ENCODE results near the gene ZSCAN10. TPM values are rescaled to one million over a fixed set of nuclear protein-coding genes. Genes with fewer than 3 reads are reported as not detected.

ZSCAN10 gene
- total and polyA plus RNA-seq, 4 donors, result not detected

DNA sequence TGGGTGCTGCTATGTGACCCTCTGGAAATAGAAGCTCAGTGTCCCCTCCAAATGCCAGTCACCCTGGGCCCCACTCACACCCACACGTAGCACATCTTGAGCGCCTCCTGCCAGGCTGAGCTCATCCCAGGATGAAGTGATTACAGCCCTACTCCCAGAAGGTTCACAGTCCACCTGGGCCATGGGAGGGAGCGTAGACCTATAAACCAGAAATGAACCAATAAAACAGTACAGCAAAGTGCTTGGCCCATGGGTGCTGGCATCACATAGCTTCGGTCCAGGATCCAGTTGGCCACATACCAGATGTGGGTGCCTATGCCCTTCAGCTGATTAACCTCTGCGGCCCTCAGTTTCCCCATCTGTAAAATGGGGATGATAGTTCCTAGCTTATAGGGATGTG is 60.2 kb downstream of the ZSCAN10 start:
- no peak overlapping the region for H3K4me3 ChIP-seq (ENCODE audit: low read length in 2 of 2)
- no peak for DNase-seq
- H3K4me1 ChIP-seq (ENCODE audit: control insufficient read depth in 1 of 2, insufficient read depth in 2 of 2, low read length in 2 of 2), result no peaks in the 10 kb centered on the region
- H3K9me3 ChIP-seq (ENCODE audit: control insufficient read depth, low read length), result no peaks in the 10 kb centered on the region
- ATAC-seq (ENCODE audit: low FRiP score), result no peak
- 79 to 84% methylated on average over 5 of the region's 5 CpGs for WGBS, 2 donors
- intact Hi-C loops (cut with DNase I), result no loop called here
- no peak overlapping the region for H3K27ac ChIP-seq (ENCODE audit: low read depth in 1 of 2, low read length in 2 of 2)
- peaks cover 0 to 1% of the 10 kb centered on the region in 2 donors for H3K27me3 ChIP-seq (ENCODE audit: control insufficient read depth in 1 of 2, insufficient read depth in 2 of 2, low read length in 1 of 2)
- H3K36me3 ChIP-seq (ENCODE audit: control insufficient read depth in 1 of 2, insufficient read depth in 2 of 2, low read length in 1 of 2), result no peaks in the 10 kb centered on the region

Other genes starting within 250 kb of the ZSCAN10 start
- gene PRSS22, start 241.1 kb downstream of the ZSCAN10 start, total RNA-seq, result not detected
- gene PRSS22, start 241.1 kb downstream of the ZSCAN10 start, polyA plus RNA-seq, result 1 to 10 TPM in 1 of 2 donors, under 1 TPM in 1; 0.31 to 1.5 TPM
- 10 to 100 TPM; 11.5 to 14.6 TPM for gene FLYWCH2, start 216.1 kb downstream of the ZSCAN10 start, total RNA-seq
- 10 to 100 TPM; 18.8 to 32.6 TPM for gene FLYWCH2, start 216.1 kb downstream of the ZSCAN10 start, polyA plus RNA-seq
- gene FLYWCH1, start 187.4 kb downstream of the ZSCAN10 start, total RNA-seq, result 10 to 100 TPM; 40.6 to 72.4 TPM
- 100 to 1,000 TPM in 1 of 2 donors, 10 to 100 TPM in 1; 24.2 to 103 TPM for gene FLYWCH1, start 187.4 kb downstream of the ZSCAN10 start, polyA plus RNA-seq
- gene KREMEN2, start 135.0 kb downstream of the ZSCAN10 start, total RNA-seq, result not detected
- not detected for gene KREMEN2, start 135.0 kb downstream of the ZSCAN10 start, polyA plus RNA-seq
- gene PAQR4, start 129.9 kb downstream of the ZSCAN10 start, total RNA-seq, result 1 to 10 TPM; 4.0 to 5.7 TPM
- 1 to 10 TPM; 1.5 to 2.6 TPM for gene PAQR4, start 129.9 kb downstream of the ZSCAN10 start, polyA plus RNA-seq
- gene PKMYT1, start 118.8 kb downstream of the ZSCAN10 start, total RNA-seq, result 1 to 10 TPM; 1.5 to 2.4 TPM
- 1 to 10 TPM; 1.1 to 2.4 TPM for gene PKMYT1, start 118.8 kb downstream of the ZSCAN10 start, polyA plus RNA-seq
- gene CLDN9, start 86.4 kb downstream of the ZSCAN10 start, total RNA-seq, result under 1 TPM in 1 of 2 donors, not detected in 1; 0.18 TPM
- under 1 TPM in 1 of 2 donors, not detected in 1; 0.20 TPM for gene CLDN9, start 86.4 kb downstream of the ZSCAN10 start, polyA plus RNA-seq
- not detected for gene CLDN6, start 81.1 kb downstream of the ZSCAN10 start, total RNA-seq
- not detected for gene CLDN6, start 81.1 kb downstream of the ZSCAN10 start, polyA plus RNA-seq
- 100 to 1,000 TPM in 1 of 2 donors, 10 to 100 TPM in 1; 60.4 to 271 TPM for gene TNFRSF12A, start 78.9 kb downstream of the ZSCAN10 start, total RNA-seq
- 100 to 1,000 TPM in 1 of 2 donors, 10 to 100 TPM in 1; 84.9 to 107 TPM for gene TNFRSF12A, start 78.9 kb downstream of the ZSCAN10 start, polyA plus RNA-seq
- gene HCFC1R1, start 75.4 kb downstream of the ZSCAN10 start, total RNA-seq, result 10 to 100 TPM; 88.5 to 99.7 TPM
- gene HCFC1R1, start 75.4 kb downstream of the ZSCAN10 start, polyA plus RNA-seq, result 100 to 1,000 TPM; 299 to 303 TPM
- gene THOC6, start 75.3 kb downstream of the ZSCAN10 start, total RNA-seq, result 10 to 100 TPM; 18.9 to 29.8 TPM
- 10 to 100 TPM; 18.5 to 60.6 TPM for gene THOC6, start 75.3 kb downstream of the ZSCAN10 start, polyA plus RNA-seq
- gene BICDL2, start 62.4 kb downstream of the ZSCAN10 start, total RNA-seq, result under 1 TPM; 0.10 to 0.18 TPM
- 1 to 10 TPM in 1 of 2 donors, under 1 TPM in 1; 0.05 to 3.6 TPM for gene BICDL2, start 62.4 kb downstream of the ZSCAN10 start, polyA plus RNA-seq
- gene MMP25, start 52.7 kb downstream of the ZSCAN10 start, total RNA-seq, result 10 to 100 TPM in 1 of 2 donors, 1 to 10 TPM in 1; 3.2 to 11.4 TPM
- gene MMP25, start 52.7 kb downstream of the ZSCAN10 start, polyA plus RNA-seq, result under 1 TPM; 0.36 to 0.75 TPM
- 10 to 100 TPM; 30.2 to 71.6 TPM for gene IL32, start 33.7 kb downstream of the ZSCAN10 start, total RNA-seq
- 100 to 1,000 TPM in 1 of 2 donors, 10 to 100 TPM in 1; 18.2 to 137 TPM for gene IL32, start 33.7 kb downstream of the ZSCAN10 start, polyA plus RNA-seq
- gene ZNF205, start 13.3 kb upstream of the ZSCAN10 start, total RNA-seq, result 10 to 100 TPM in 1 of 2 donors, 1 to 10 TPM in 1; 7.1 to 10.0 TPM
- 10 to 100 TPM in 1 of 2 donors, 1 to 10 TPM in 1; 8.9 to 36.6 TPM for gene ZNF205, start 13.3 kb upstream of the ZSCAN10 start, polyA plus RNA-seq
- 1 to 10 TPM; 8.0 to 8.6 TPM for gene ZNF213, start 35.7 kb upstream of the ZSCAN10 start, total RNA-seq
- gene ZNF213, start 35.7 kb upstream of the ZSCAN10 start, polyA plus RNA-seq, result 1 to 10 TPM; 2.3 to 5.6 TPM
- not detected for gene OR1F1, start 88.9 kb upstream of the ZSCAN10 start, total RNA-seq
- gene OR1F1, start 88.9 kb upstream of the ZSCAN10 start, polyA plus RNA-seq, result not detected
- 1 to 10 TPM; 7.4 to 8.1 TPM for gene ZNF200, start 135.9 kb upstream of the ZSCAN10 start, total RNA-seq
- 1 to 10 TPM; 4.0 to 4.5 TPM for gene ZNF200, start 135.9 kb upstream of the ZSCAN10 start, polyA plus RNA-seq
- 1 to 10 TPM; 2.9 to 4.5 TPM for gene MEFV, start 157.3 kb upstream of the ZSCAN10 start, total RNA-seq
- 1 to 10 TPM in 1 of 2 donors, under 1 TPM in 1; 0.20 to 1.6 TPM for gene MEFV, start 157.3 kb upstream of the ZSCAN10 start, polyA plus RNA-seq
- 10 to 100 TPM; 26.2 to 27.4 TPM for gene ZNF263, start 184.2 kb upstream of the ZSCAN10 start, total RNA-seq
- gene ZNF263, start 184.2 kb upstream of the ZSCAN10 start, polyA plus RNA-seq, result 10 to 100 TPM in 1 of 2 donors, 1 to 10 TPM in 1; 8.3 to 17.2 TPM
- 1 to 10 TPM; 9.0 to 9.8 TPM for gene TIGD7, start 206.1 kb upstream of the ZSCAN10 start, total RNA-seq
- gene TIGD7, start 206.1 kb upstream of the ZSCAN10 start, polyA plus RNA-seq, result 1 to 10 TPM; 2.6 to 4.6 TPM
- gene ZNF75A, start 206.2 kb upstream of the ZSCAN10 start, total RNA-seq, result 10 to 100 TPM; 26.9 to 28.1 TPM
- 10 to 100 TPM in 1 of 2 donors, 1 to 10 TPM in 1; 6.1 to 17.3 TPM for gene ZNF75A, start 206.2 kb upstream of the ZSCAN10 start, polyA plus RNA-seq

All from aorta (tissue), 5 donors.